HUES6 (cell line): ENCODE data around the gene IRAK1.

ENCODE experiments used
- H3K27ac ChIP-seq: 2 replicates; pipeline ENCODE4 v1.7.0; 2013; ENCODE audit warnings: low read depth, mild to moderate bottlenecking, low read length, inconsistent platforms
- H3K27me3 ChIP-seq: 2 replicates; pipeline ENCODE4 v1.6.1; 2013; ENCODE audit warnings: low read length; ENCODE audit not compliant: control insufficient read depth, insufficient read depth
- H3K36me3 ChIP-seq: 2 replicates; pipeline ENCODE4 v1.6.1; 2013; ENCODE audit warnings: low read length; ENCODE audit not compliant: control insufficient read depth, insufficient read depth
- H3K4me1 ChIP-seq: 2 replicates; pipeline ENCODE4 v1.6.1; 2013; ENCODE audit warnings: low read length; ENCODE audit not compliant: control insufficient read depth, insufficient read depth
- H3K4me3 ChIP-seq: 2 replicates; pipeline ENCODE4 v1.5.1; 2013; ENCODE audit warnings: low read depth, low read length
- H3K9ac ChIP-seq: one replicate; pipeline ENCODE4 v1.6.1; 2013; ENCODE audit warnings: mild to moderate bottlenecking, low read length
- H3K9me3 ChIP-seq: 2 replicates; pipeline ENCODE4 v1.6.1; 2013; ENCODE audit warnings: low read depth, low read length; ENCODE audit not compliant: control insufficient read depth, insufficient read depth

IRAK1 gene

DNA sequence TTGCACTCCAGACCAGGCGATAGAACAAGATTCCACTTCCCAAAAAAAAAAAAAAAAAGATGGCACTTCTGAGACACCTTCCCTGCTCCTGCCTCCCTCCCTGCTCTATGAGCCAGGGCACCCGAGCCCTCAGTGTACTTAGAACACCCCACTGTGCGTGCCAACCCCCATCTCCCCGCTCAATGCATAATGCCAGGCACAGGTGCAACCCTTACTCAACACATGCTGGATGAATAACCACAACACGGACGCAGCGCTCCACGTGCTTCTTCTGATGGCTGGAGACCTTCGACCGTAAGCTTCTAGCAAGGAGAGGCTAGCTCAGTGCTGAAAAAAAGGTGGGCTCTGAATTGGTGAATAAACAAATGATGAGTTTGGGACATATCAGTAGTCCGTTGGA is 19.9 kb upstream of the IRAK1 start:
- H3K9ac ChIP-seq: no peak overlapping the region
- H3K4me1 ChIP-seq: peaks cover 34% of the 10 kb centered on the region
- H3K9me3 ChIP-seq: peaks cover 12% of the 10 kb centered on the region; the same call in 1 of the 2 replicates
- H3K4me3 ChIP-seq: no peak overlapping the region
- H3K27me3 ChIP-seq: no peaks in the 10 kb centered on the region
- no peaks in the 10 kb centered on the region; the same call in 1 of the 2 replicates for H3K36me3 ChIP-seq
- H3K27ac ChIP-seq: no peak overlapping the region

DNA sequence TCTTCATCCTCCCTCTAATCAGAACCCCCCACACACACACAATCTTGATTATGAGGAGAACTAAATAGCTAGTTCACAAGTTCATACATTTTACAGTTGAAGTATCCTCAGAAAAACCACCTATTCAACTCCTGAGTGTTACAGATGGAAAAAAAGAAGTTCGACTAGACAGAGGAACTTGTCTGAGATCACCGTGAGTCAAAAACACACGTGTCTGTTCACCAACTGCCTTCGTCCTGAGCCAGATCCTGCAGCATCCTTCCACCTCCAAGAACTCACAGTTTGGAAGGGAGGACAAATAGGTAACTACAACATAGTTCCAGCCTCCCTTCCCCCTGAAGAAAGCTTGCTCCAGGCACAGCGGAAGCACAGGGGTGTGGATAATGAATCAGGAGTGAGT is 19.0 kb upstream of the IRAK1 start:
- H3K4me3 ChIP-seq: no peak overlapping the region
- no peak overlapping the region for H3K9ac ChIP-seq
- peaks cover 14% of the 10 kb centered on the region; the same call in 1 of the 2 replicates for H3K9me3 ChIP-seq
- peaks cover 37% of the 10 kb centered on the region for H3K4me1 ChIP-seq
- H3K27me3 ChIP-seq: no peaks in the 10 kb centered on the region
- H3K36me3 ChIP-seq: no peaks in the 10 kb centered on the region; the same call in 1 of the 2 replicates
- no peak overlapping the region for H3K27ac ChIP-seq

DNA sequence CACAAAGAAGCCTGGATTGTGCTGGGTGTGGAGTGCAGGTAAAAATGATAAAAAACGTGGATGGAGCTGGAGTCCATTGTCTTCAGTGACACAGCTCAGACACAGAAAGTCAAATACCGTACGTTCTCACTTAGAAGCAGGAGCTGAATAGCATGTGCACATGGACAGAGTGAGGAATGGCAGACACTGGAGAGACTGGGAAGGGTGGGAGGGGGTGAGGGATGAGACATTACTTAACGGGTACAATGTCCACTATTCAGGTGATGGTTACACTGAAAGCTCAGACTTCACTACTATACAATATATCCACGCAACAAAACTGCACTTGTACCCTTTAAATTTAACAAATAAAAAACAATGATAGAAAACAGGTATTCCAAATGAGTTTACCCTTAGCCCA is 18.1 kb upstream of the IRAK1 start:
- peaks cover 42% of the 10 kb centered on the region for H3K4me1 ChIP-seq
- H3K4me3 ChIP-seq: no peak overlapping the region
- H3K9ac ChIP-seq: no peak overlapping the region
- H3K27me3 ChIP-seq: no peaks in the 10 kb centered on the region
- no peaks in the 10 kb centered on the region; the same call in 1 of the 2 replicates for H3K36me3 ChIP-seq
- H3K27ac ChIP-seq: no peak overlapping the region
- H3K9me3 ChIP-seq: peaks cover 14% of the 10 kb centered on the region; the same call in 1 of the 2 replicates

DNA sequence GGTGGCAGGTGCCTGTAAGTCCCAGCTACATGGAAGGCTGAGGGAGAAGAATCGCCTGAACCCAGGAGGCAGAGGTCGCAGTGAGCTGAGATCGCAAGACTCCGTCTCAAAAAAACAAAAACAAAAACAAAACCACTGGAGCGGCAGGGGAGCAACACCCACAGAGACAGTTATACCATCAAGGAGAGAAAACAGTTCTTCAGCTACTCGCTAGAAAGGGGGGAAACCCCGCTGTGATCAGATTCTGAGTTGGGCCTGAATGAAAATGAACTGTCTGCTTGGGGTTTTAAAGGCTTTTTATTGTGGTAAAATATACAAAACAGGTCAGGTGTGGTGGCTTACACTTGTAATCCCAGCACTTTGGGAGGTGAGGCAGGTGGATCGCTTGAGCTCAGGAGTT is 16.8 kb upstream of the IRAK1 start:
- peaks cover 20% of the 10 kb centered on the region; the same call in 1 of the 2 replicates for H3K9me3 ChIP-seq
- peak overlapping the region; percentile 42; the same call in 1 of the 2 replicates for H3K27ac ChIP-seq
- H3K4me1 ChIP-seq: peaks cover 44% of the 10 kb centered on the region
- H3K36me3 ChIP-seq: peaks cover 6% of the 10 kb centered on the region
- H3K27me3 ChIP-seq: no peaks in the 10 kb centered on the region
- H3K4me3 ChIP-seq: no peak overlapping the region
- no peak overlapping the region for H3K9ac ChIP-seq

DNA sequence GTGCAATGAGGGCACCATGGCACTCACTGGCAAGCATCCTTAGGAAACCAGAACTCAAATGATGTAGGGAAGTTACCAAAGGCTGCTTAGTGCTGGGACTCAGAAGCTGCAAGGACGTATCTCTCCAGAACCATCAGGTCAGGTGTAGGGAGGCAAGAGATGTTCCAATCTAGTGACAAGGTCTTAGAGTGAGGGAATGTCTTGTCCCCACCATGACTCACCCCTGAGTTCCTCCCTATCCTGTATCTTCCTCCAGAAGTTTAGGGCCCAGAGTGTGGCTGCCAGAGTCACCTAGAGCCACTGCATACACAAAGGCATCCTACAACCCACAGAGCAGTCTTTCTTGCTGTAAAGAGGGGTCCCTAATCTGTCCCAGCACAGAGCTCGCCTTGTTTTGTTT is 14.1 kb upstream of the IRAK1 start:
- Histone ChIP-seq H3K4me1 (peaks cover 30% of the 10 kb centered on the region), H3K9ac (no peak overlapping the region), H3K4me3 (no peak overlapping the region), H3K9me3 (peaks cover 14% of the 10 kb centered on the region; the same call in 1 of the 2 replicates), H3K36me3 (peaks cover 21% of the 10 kb centered on the region), H3K27ac (no peak overlapping the region), H3K27me3 (no peaks in the 10 kb centered on the region)

DNA sequence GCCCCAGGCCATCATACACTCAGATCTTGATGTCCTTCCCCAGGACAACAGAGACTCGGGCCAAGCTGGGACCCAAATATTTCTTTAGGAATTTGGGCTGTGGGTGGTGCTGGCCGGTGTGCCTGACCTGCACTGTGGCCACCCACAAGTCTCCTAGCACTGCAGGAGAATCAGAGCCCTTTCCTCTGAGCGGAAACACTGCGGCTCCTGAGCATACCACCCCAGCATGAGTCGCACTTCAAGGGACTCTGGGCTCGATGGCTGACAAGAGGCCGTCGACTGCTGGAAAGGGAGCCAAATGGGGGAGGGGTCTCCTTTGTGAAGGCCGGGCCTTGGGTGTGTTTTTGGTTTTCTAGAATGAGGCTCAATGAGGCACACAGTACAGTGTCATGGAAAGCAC is 13.0 kb upstream of the IRAK1 start:
- Histone ChIP-seq H3K36me3 (peaks cover 28% of the 10 kb centered on the region), H3K4me1 (peaks cover 30% of the 10 kb centered on the region), H3K27me3 (no peaks in the 10 kb centered on the region), H3K4me3 (no peak overlapping the region), H3K27ac (no peak overlapping the region), H3K9ac (no peak overlapping the region), H3K9me3 (peaks cover 19% of the 10 kb centered on the region; the same call in 1 of the 2 replicates)

DNA sequence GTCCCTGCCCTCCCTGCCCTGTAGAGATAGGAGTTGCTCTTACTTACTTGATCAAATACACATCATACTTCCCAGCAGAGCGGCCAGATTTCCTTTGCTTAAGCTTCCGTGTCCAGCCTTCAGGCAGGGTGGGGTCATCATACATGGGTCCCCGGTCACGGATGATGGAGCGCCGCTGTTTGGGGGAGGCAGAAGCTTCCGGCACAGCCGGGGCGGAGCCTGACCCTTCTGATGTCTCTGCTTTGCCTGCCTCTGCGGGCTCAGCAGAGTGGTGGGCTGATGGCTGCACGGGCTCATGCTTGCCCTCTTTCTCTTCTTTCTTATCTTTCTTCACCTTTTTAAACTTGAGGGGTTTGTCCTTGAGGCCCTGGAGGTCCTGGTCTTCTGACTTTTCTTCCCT is 12.5 kb upstream of the IRAK1 start:
- Histone ChIP-seq H3K9me3 (peaks cover 19% of the 10 kb centered on the region; the same call in 1 of the 2 replicates), H3K27me3 (no peaks in the 10 kb centered on the region), H3K9ac (no peak overlapping the region), H3K4me3 (no peak overlapping the region), H3K27ac (no peak overlapping the region), H3K36me3 (peaks cover 31% of the 10 kb centered on the region), H3K4me1 (peaks cover 30% of the 10 kb centered on the region)

DNA sequence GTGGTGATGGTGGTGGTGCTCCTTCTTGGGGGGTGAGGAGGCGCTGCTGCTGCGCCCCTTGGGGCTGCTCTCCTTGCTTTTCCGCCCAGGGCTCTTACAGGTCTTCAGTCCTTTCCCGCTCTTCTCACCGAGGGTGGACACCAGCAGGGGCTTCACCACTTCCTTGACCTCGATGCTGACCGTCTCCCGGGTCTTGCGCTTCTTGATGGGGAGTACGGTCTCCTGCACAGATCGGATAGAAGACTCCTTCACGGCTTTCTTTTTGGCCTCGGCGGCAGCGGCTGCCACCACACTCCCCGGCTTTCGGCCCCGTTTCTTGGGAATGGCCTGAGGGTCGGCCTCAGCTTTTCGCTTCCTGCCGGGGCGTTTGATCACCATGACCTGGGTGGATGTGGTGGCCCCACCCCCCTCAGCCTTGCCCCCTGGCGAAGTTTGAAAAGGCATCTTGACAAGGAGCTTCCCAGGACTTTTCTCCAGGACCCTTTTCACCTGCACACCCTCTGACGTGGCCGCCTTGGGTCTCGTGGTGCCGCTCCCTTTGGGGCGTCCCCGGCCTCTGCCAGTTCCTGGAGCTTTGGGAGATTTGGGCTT is 11.1 kb upstream of the IRAK1 start:
- Histone ChIP-seq H3K36me3 (peaks cover 31% of the 10 kb centered on the region), H3K9me3 (peaks cover 21% of the 10 kb centered on the region; the same call in 1 of the 2 replicates), H3K4me1 (peaks cover 27% of the 10 kb centered on the region), H3K9ac (no peak overlapping the region), H3K27me3 (no peaks in the 10 kb centered on the region), H3K4me3 (no peak overlapping the region), H3K27ac (no peak overlapping the region)

DNA sequence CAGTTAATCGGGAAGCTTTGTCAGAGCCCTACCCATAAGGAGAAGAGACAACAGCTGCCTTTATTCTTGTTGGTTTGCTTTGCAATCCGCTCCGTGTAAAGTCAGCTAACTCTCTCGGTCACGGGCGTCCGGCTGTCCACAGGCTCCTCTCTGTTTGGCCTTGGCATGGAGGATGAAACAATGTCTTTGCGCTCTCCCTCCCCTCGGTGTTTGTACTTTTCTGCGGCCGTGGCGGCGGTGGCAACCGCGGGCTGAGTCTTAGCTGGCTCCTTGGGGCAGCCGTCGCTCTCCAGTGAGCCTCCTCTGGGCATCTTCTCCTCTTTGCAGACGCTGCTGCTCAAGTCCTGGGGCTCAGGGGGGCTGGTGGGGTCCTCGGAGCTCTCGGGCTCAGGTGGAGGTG is 10.6 kb upstream of the IRAK1 start:
- H3K27me3 ChIP-seq: no peaks in the 10 kb centered on the region

DNA sequence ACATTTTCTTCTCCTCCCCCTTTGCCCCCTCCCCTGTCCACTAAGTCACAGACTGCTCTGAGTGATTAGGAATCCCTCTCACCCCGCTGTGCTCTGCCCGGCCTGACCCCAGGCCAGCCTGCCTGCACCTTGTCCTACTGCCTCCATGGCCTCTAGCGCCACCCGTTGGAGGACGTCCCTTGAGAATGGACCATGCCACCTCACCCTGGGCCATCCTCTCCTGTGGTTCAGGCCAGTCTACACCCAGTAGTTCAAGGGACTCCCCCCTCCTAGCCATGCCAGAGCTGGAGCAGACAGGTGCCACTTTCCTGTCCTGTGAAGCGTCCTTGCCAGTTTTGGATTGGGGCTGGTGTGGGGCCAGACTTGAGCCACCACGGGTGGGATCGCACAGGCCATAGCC is 9.7 kb upstream of the IRAK1 start:
- Histone ChIP-seq H3K4me1 (peaks cover 23% of the 10 kb centered on the region), H3K9me3 (peaks cover 13% of the 10 kb centered on the region; the same call in 1 of the 2 replicates), H3K27me3 (no peaks in the 10 kb centered on the region), H3K27ac (no peak overlapping the region), H3K9ac (no peak overlapping the region), H3K36me3 (peaks cover 31% of the 10 kb centered on the region), H3K4me3 (no peak overlapping the region)

More for the DNA sequence above, 10.6 kb upstream of the IRAK1 start:
- Histone ChIP-seq H3K9me3 (peaks cover 20% of the 10 kb centered on the region; the same call in 1 of the 2 replicates), H3K27ac (no peak overlapping the region), H3K9ac (no peak overlapping the region), H3K4me1 (peaks cover 31% of the 10 kb centered on the region), H3K4me3 (no peak overlapping the region), H3K36me3 (peaks cover 31% of the 10 kb centered on the region)

DNA sequence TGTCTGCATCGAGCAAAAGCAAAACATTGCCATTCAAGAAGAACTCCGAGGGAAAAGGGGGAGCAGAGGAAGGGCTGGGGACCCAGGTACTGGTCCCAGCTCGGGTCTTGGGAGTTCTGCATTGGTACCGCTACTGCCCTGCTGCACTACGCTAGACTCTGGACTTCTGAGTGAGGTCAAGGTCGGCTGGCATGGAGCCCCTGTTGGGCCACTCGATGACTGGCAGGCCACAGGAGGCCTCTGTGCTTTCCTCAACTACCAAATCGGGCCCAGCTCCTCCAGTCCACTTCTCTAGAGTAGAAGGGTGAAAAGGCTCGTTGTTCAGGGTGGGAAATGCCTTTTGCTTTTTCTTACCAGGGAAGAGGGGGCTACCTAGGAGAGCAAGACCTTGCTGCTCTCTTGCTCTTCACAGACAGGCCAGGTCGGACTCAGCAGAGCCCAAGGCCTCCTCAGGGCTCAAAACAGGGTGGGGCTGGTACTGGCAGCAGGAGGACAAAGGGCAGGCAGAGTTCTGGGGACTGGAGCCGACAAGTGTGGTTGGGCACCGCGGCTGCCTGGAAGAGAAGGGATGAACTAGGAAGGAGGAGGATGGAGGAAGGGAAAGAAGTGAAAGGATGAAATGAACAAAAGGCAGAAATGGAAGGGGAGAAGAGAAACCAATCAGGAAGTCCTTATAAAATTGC is 8.9 kb upstream of the IRAK1 start:
- Histone ChIP-seq H3K9me3 (peaks cover 13% of the 10 kb centered on the region; the same call in 1 of the 2 replicates), H3K27me3 (no peaks in the 10 kb centered on the region), H3K27ac (no peak overlapping the region), H3K36me3 (peaks cover 31% of the 10 kb centered on the region), H3K4me1 (peaks cover 21% of the 10 kb centered on the region), H3K9ac (no peak overlapping the region), H3K4me3 (no peak overlapping the region)
